Right lobe of liver (tissue), 6 donors: ENCODE results near the gene NRIP1. TPM values are rescaled to one million over a fixed set of nuclear protein-coding genes. Genes with fewer than 3 reads are reported as not detected.

ENCODE experiments used
- ATAC-seq, 4 donors: fragments of 200-7000 bp; cut with Tn5 transposase; one replicate each; pipeline ENCODE4 v1.9.1; 2020; ENCODE audit warnings: mild to moderate bottlenecking in 4 of 4, moderate library complexity in 4 of 4
- DNase-seq, 3 donors: peaks; one replicate each; pipeline ENCODE4 v3.0.0-alpha.2; 2020
- H3K27ac ChIP-seq, 3 donors: fragments of 200-600 bp; one replicate each; pipeline ENCODE4 v1.8.0; 2022
- H3K27me3 ChIP-seq, 2 donors: fragments of 200-600 bp; one replicate each; pipeline ENCODE4 v1.8.0; 2022
- H3K36me3 ChIP-seq, 4 donors: fragments of 200-600 bp; sonication (generic) in 1 of 4; one replicate each; pipeline versions ENCODE4 v1.5.1 to v1.8.0; 2017 to 2022; ENCODE audit warnings: control low read depth in 1 of 4
- H3K4me1 ChIP-seq, 4 donors: fragments of 200-600 bp; sonication (generic) in 1 of 4; one replicate each; pipeline versions ENCODE4 v1.5.1 to v1.8.0; 2017 to 2022; ENCODE audit warnings: control low read depth in 1 of 4
- H3K4me3 ChIP-seq, 3 donors: fragments of 200-600 bp; one replicate each; pipeline ENCODE4 v1.8.0; 2022
- H3K9me3 ChIP-seq, 4 donors: fragments of 200-600 bp; sonication (generic) in 1 of 4; one replicate each; pipeline versions ENCODE4 v1.5.1 to v1.8.0; 2017 to 2022; ENCODE audit warnings: control low read depth in 1 of 4
- POLR2A ChIP-seq: fragments of 450-650 bp; IDR thresholded peaks from one replicate; pipeline ENCODE4 v1.6.1; 2017; ENCODE audit warnings: antibody characterized with exemption, mild to moderate bottlenecking
- WGBS: methylation state at CpG from one replicate; pipeline ENCODE4 v1.1.6; 2018; ENCODE audit warnings: low coverage, low lambda C conversion rate; ENCODE audit not compliant: insufficient coverage; ENCODE audit errors: missing lambda C conversion rate; 5-methylcytosine and 5-hydroxymethylcytosine counted together
- intact Hi-C, 2 donors: fragments of 100-400 bp; cut with DNase I; formaldehyde crosslinking; loops; one replicate each; pipeline versions ENCODE4 v1.11.2 to v1.14.1; 2022
- total RNA-seq, 6 experiments: library from RNA; depleted of rRNA in 2 of 6; stranded (reverse); fragments of >200 nt in 2 of 6; fragmentation: NEBNext Ultra II Directional in 3 of 6; extraction: Animal tissue kit (Norgen Biotek cat#: 25700) in 3 of 6; gene quantifications; one replicate each; pipeline versions ENCODE4 v1.1.0 to v1.2.4, GENCODE V29; 2016 to 2023
- TF ChIP-seq, protein P1 (sequence below), 4 donors: fragments of 200-600 bp in 3 of 4; fragments of 450-650 bp in 1 of 4; IDR thresholded peaks; one replicate each; pipeline versions ENCODE4 v1.5.1 to v1.8.0; 2016 to 2022; ENCODE audit warnings: antibody characterized with exemption in 4 of 4, mild to moderate bottlenecking in 2 of 4
- donor health status: DM: no; HTN: yes; CAD: no.
- donor health status: DM: no; HTN: no; CAD: no.
- donor health status: DM: no; HTN: no; CAD: no.
- donor health status: DM: no; HTN: yes; CAD: no.
- donor health status: DM: no; HTN: yes; CAD: no.

NRIP1 gene
- total RNA-seq, 6 experiments from 2014 or later: 15.4 to 34.0 (median 21.5) TPM

GRCh38 chr21:15007716-15008296 is 57.0 kb downstream of the NRIP1 start:
- TF ChIP-seq, protein P1, sequence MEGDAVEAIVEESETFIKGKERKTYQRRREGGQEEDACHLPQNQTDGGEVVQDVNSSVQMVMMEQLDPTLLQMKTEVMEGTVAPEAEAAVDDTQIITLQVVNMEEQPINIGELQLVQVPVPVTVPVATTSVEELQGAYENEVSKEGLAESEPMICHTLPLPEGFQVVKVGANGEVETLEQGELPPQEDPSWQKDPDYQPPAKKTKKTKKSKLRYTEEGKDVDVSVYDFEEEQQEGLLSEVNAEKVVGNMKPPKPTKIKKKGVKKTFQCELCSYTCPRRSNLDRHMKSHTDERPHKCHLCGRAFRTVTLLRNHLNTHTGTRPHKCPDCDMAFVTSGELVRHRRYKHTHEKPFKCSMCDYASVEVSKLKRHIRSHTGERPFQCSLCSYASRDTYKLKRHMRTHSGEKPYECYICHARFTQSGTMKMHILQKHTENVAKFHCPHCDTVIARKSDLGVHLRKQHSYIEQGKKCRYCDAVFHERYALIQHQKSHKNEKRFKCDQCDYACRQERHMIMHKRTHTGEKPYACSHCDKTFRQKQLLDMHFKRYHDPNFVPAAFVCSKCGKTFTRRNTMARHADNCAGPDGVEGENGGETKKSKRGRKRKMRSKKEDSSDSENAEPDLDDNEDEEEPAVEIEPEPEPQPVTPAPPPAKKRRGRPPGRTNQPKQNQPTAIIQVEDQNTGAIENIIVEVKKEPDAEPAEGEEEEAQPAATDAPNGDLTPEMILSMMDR (IDR thresholded peaks at IDR 0.05): no peak
- no peak for TF ChIP-seq POLR2A
- DNase-seq (no peak), ATAC-seq (no peak)
- peaks cover 0 to 15% (median 0%) of the 10 kb centered on the region in 4 donors for H3K4me1 ChIP-seq
- H3K36me3 ChIP-seq: no peaks in the 10 kb centered on the region
- H3K27me3 ChIP-seq: no peaks in the 10 kb centered on the region
- no peak overlapping the region for H3K27ac ChIP-seq
- intact Hi-C loops: no loop called here
- 97% methylated on average over 11 of the region's 11 CpGs for WGBS
- no peak overlapping the region for H3K4me3 ChIP-seq
- no peaks in the 10 kb centered on the region for H3K9me3 ChIP-seq

DNA sequence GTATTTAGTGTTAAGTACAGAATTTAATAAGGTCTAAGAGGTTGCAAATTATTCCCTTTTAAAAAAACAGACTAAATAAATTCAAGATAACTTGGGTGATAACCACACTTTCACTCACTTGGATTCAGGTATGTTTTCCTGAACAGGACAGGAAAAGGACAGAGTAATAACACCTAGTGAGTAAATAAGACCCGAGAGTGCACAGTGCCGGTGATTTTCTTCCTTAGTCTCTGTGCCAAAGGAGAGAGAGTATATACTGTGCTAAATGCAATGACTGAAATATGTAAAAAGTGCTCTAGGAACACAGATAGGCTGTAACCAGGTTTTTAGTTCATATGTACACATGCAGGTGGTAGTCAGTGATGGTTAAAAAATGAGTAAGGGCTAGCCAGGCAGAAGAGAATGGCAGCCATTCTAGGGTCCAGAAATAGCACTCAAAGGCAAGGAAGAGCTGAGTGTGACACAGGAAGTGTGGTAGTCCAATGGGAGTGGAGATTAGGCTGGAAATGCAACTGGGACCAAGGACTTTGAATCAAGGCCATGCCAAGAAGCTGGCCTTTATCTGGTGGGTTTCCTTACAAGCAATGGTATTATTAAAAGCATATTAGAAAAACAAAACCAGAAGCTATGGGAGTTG is 58.1 kb downstream of the NRIP1 start:
- no peak for TF ChIP-seq POLR2A
- TF ChIP-seq, protein P1 (IDR thresholded peaks at IDR 0.05): no peak
- DNase-seq (no peak), ATAC-seq (peak; percentile 23 to 44 (median 34))
- Histone ChIP-seq H3K27me3 (no peaks in the 10 kb centered on the region), H3K9me3 (no peaks in the 10 kb centered on the region), H3K27ac (no peak overlapping the region), H3K4me3 (no peak overlapping the region), H3K36me3 (no peaks in the 10 kb centered on the region), H3K4me1 (peaks cover 0 to 23% (median 5%) of the 10 kb centered on the region in 4 donors)
- intact Hi-C loops: no loop called here
- 26% methylated on average over 2 of the region's 2 CpGs for WGBS

DNA sequence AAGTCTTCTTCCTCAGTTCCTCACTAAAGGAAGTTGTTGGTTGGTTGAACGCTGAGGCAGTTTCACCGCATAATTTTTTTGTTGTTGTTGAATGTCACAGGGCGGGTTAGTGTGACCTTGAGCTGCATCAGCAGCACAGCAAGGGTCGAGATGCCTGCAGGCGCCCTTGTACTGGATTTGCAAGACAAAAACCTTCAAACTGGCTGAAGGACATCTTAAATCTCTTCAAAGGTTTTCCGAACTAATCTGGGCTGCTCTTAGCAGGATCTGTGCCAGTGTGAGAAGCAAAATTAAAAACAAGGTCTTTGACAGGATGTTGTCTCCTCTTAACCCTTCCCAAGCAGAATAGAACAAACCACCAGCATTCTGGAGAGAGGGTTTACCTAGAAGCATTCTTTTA is 59.4 kb downstream of the NRIP1 start:
- ATAC-seq (peak in 3 of 4 donors; percentile 5 to 20 (median 16)), DNase-seq (no peak)
- WGBS: 44% methylated on average over 6 of the region's 6 CpGs
- Histone ChIP-seq H3K27ac (no peak overlapping the region), H3K27me3 (no peaks in the 10 kb centered on the region), H3K36me3 (no peaks in the 10 kb centered on the region), H3K4me3 (no peak overlapping the region), H3K4me1 (peaks cover 0 to 36% (median 10%) of the 10 kb centered on the region in 4 donors), H3K9me3 (no peaks in the 10 kb centered on the region)
- TF ChIP-seq, protein P1 (IDR thresholded peaks at IDR 0.05): no peak
- TF ChIP-seq POLR2A: no peak
- intact Hi-C loops: no loop called here

GRCh38 chr21:15004721-15005370 is 60.0 kb downstream of the NRIP1 start:
- 42% methylated on average over 2 of the region's 2 CpGs for WGBS
- ATAC-seq: no peak
- Histone ChIP-seq H3K27ac (no peak overlapping the region), H3K9me3 (no peaks in the 10 kb centered on the region), H3K36me3 (no peaks in the 10 kb centered on the region), H3K4me1 (peaks cover 0 to 38% (median 10%) of the 10 kb centered on the region in 4 donors), H3K4me3 (no peak overlapping the region), H3K27me3 (no peaks in the 10 kb centered on the region)
- intact Hi-C loops: no loop called here
- no peak for TF ChIP-seq POLR2A
- TF ChIP-seq, protein P1 (IDR thresholded peaks at IDR 0.05): no peak
- no peak for DNase-seq
